Subcutaneous adipose tissue (tissue), 4 donors: Measurements from ENCODE around the gene CPNE4. TPM values are rescaled to one million over a fixed set of nuclear protein-coding genes. Genes with fewer than 3 reads are reported as not detected.

Source experiments
- total RNA-seq, 4 donors: library from RNA; depleted of rRNA; stranded (reverse); fragments of >200 nt; gene quantifications; one replicate each; pipeline ENCODE4 v1.1.0, GENCODE V29; 2016
- TF ChIP-seq, protein P1 (sequence below): fragments of 450-650 bp; IDR thresholded peaks from one replicate; pipeline ENCODE4 v1.5.1; 2016; ENCODE audit warnings: low read depth, mild to moderate bottlenecking, control low read depth, antibody characterized with exemption, moderate library complexity

Gene CPNE4
- total RNA-seq, 4 donors from 2014 or later: not detected

DNA sequence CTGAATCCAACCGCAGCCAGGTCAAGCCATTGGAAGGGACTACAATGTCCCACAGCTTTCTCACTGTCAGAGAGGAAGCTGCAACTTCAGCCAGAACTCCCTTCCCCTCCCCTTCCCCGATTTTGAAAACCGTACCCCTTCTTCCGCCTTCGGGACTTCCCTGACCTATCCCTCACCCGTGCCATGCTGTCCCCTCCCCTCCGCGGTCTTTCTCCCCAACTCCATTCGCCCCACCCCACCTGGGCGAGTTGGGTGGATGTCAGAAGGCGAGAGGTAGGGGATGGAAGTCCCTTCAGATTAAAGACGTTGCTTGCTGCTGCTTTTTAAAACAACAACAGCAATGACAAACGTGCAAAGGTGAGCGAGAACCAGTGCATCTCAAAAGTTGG, 723 bp downstream of the CPNE4 start:
- TF ChIP-seq, protein P1, sequence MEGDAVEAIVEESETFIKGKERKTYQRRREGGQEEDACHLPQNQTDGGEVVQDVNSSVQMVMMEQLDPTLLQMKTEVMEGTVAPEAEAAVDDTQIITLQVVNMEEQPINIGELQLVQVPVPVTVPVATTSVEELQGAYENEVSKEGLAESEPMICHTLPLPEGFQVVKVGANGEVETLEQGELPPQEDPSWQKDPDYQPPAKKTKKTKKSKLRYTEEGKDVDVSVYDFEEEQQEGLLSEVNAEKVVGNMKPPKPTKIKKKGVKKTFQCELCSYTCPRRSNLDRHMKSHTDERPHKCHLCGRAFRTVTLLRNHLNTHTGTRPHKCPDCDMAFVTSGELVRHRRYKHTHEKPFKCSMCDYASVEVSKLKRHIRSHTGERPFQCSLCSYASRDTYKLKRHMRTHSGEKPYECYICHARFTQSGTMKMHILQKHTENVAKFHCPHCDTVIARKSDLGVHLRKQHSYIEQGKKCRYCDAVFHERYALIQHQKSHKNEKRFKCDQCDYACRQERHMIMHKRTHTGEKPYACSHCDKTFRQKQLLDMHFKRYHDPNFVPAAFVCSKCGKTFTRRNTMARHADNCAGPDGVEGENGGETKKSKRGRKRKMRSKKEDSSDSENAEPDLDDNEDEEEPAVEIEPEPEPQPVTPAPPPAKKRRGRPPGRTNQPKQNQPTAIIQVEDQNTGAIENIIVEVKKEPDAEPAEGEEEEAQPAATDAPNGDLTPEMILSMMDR: no peak

DNA sequence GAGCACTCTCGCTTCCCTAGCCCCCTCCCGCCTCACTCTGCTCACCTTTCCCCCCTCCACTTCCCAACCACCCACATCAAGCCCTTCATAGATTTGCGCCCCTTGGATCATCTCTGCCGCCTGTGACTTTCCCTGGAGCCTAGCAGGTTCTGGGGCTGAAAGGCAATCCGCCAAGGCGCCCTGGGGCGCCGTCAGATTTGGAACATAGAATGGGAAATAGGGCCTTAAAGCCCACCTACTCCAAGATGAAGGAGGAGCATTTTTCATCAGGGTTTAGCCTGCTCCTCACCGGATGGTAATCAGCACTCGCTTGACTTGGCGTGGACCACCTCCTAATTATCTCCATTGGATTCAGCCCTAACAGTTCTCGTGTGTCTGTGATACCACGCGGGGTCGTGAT, 1.3 kb downstream of the CPNE4 start:
- TF ChIP-seq, protein P1: no peak

DNA sequence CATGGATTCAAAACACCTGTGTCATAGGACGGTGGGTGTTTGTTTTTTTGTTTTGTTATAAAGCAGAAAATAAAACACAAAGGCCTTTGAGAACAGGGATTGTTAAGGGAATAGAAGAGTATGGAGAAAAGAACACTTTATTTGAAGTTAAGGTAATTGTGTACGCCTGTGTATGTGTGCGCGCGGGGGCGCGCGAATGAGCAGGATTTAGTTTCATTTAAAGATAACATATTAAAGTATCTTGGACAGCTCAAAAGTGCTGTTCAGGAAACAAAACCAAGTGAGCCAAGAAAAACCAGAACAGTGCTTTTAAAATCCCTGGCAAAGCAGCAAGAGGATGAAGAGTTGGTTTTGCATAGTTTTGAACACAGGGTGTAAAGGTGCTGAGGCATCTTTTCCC, 1.9 kb downstream of the CPNE4 start:
- TF ChIP-seq, protein P1: no peak

DNA sequence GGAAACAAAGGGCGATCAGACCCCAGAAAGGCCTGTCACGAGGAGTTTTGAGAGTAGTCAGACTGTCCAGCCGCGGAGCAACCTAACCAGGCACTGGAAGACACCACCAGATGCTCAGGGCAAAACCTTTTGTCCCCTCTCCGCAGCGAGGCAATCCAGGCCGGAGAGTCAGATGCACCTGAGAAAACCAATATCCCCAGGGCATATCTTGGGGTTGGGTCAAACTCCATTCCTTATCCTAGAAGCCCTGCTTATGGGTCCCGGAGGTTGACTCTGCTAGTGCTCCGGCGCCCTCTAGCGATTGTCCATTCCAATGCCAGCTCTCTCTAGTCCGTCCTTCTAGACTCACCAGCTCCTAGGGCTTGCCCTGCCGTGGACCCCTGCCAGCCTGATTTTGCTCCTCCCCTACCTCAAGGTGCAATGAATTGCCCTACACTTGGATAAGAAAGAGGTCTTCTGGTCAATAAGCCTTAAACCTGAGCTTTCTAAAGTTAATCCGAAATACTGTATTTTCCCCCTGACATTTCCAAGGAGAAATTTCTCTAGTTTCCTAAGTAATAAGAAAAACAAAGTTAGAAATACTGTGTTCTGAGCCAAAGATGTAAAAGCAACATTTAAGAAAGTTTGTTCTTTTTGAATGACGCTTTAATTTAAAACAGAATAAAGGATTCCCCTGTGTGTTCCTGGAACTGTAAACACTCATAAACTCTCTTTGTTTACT, 5.5 kb downstream of the CPNE4 start:
- TF ChIP-seq, protein P1: no peak

DNA sequence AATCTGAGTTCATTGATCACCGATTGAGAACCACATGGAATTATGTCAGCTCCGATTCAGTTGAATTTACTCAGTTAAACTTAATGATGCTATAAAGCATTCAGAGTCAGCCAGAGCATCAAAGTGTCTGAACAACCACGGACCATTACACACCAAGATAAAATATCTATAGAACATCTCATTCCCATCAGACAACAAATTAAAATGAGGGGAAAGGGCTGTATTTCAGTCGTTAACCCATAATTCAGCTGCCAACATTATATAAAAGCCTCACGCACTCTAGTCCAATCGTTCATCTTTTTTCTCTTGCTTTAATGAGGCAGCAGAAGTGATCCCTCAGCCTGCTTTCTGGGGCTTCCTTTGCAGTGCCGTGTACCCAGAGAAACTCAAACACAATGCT, 11.9 kb downstream of the CPNE4 start:
- TF ChIP-seq, protein P1: no peak

DNA sequence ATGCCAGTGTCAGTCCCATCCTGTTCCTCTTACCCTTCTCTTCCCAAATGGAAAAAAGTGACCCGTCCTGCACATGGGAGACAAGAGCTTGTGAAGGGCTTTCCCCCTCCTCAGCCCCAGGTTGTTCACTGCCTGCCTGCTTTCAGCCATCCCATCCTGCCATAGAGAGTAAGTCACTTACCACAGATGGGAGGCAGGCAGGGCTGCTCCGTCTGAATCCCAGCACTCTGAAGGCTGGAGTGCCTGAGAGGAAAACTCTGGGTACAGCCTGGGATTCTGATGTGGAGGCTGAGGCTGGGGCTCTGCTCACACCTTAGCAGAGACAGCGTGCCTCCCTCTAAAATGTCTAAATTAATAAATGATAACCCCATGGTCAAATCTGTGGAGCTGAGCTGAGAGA, 14.8 kb downstream of the CPNE4 start:
- TF ChIP-seq, protein P1: no peak

DNA sequence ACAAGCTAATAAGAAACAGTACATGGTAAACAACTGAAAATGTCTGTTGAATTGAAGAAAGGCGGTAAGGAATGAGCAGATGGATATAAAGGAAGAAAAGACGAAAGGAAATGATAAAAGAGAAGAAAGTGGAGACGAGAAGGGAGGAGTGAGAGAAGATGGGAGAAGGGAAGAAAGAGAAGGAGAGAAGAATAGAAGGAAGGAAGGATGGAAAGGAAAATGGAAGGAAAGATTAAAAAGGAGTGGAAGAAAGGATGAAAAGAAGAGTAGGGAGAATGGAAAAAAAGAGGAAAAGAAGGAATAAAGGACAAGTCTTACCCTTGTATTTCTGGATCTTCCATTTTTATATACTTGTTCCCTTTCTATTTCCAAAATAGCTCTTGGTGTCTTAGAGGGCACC, 17.7 kb downstream of the CPNE4 start:
- TF ChIP-seq, protein P1: no peak
